ENCODE data around the gene RBFOX1.

Gene RBFOX1

GRCh38 chr16:7332611-7333010 lies at the start of gene RBFOX1:
RBFOX1 (plus strand) TSS chr16:7332845.
- no peak within 1 kb of the TSS for H3K27ac ChIP-seq
- no peak for DNase-seq (ENCODE audit: low read depth, low spot score)

DNA sequence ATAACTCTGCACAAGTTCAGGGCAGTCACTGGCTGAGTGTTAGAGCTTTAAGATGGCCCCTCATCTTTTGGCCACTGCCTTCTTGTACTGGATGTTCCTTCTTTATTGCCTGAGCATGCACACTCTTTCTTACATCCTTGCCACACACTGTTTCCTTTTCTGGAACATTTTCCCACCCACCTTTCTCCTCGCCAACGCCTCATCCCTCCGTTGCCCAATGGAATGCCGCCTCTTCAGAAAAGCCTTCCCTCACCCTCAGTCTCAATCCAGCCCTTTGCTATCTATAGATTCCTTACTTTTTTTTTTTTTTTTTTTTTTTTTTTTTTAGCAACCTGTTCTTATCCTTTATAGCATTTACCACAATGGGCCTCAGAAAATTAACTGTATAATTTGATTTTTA lies 47.9 kb upstream of the RBFOX1 start:
- no peak for DNase-seq (ENCODE audit: low read depth, low spot score)
- no peak overlapping the region for H3K27ac ChIP-seq

- DNase-seq (ENCODE audit: low read depth, low spot score), result no peak
- no peak overlapping the region for H3K27ac ChIP-seq
These were observed 47.1 kb upstream of the RBFOX1 start for GRCh38 chr16:7285520-7285919.

DNA sequence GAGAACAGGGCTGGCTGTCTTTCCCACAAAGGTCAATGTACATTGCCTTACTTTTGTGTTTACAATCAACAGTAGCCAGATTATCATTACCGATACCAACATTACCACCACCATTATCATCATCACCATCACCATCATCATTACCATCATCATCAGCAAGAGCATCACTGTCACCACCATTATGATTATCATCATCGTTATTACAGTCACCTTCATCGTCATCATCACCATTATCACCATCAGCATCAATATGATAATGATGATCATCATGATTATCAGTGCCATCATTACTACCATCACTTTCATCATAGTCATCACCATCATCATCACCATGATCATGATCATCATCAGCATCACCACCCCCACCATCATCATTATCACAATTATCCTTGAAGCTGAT lies 43.3 kb upstream of the RBFOX1 start:
- DNase-seq (ENCODE audit: low read depth, low spot score), result no peak
- H3K27ac ChIP-seq, result no peak overlapping the region

GRCh38 chr16:7290682-7291081 lies 42.0 kb upstream of the RBFOX1 start:
- no peak overlapping the region for H3K27ac ChIP-seq
- DNase-seq (ENCODE audit: low read depth, low spot score), result no peak

DNA sequence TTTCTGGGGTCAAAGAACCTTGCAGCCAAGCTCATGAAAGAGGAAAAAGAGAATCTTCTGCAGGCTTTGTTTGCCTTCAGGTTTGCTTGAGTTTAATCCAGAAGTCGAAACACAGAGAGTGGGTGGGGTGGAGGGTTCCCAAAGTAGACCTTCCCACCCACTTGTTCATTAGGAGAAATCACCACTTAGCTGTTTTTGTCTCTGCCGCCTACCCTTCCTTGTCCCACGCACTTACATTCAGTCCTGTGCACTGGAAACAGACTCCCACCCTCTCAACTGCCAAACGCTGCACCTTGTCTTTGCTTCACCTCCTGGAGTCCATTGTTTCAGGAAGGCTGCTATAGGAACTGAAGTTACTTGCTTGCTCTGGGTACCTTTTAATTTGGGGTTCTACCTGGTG lies 38.6 kb upstream of the RBFOX1 start:
- no peak for DNase-seq (ENCODE audit: low read depth, low spot score)
- H3K27ac ChIP-seq, result no peak overlapping the region

GRCh38 chr16:7303052-7303610 lies 29.5 kb upstream of the RBFOX1 start:
- no peak for DNase-seq (ENCODE audit: low read depth, low spot score)
- H3K27ac ChIP-seq, result no peak overlapping the region

DNA sequence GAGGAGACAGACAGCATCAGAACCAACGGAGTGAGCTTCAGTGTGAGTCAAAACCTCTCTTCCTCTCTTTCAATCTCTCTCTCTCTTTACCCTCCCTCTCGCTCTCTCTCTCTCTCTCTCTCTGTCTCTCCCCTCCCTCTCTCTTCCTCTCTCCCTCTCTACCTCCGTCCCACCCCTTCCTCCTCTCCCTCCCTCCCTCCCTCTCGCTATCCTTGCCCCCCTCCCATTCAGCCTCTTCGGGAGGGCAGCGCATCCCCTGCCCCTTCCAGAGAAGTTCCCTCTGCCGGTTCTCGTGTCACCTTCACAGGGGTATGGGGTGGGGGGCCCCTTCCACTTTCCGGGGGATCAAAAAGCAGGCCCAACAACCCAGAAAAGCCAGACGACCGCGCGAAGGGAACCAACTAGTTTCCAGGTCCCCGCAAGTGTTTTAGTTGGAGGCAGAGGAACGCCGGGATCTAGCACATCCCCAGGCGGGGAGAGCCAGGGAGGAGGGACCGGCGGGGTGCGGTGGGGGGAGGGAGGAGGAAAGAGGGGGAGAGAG lies 28.9 kb upstream of the RBFOX1 start:
- no peak for DNase-seq (ENCODE audit: low read depth, low spot score)

GRCh38 chr16:7304279-7304678 lies 28.4 kb upstream of the RBFOX1 start:
- no peak for DNase-seq (ENCODE audit: low read depth, low spot score)
- H3K27ac ChIP-seq, result no peak overlapping the region

More for the DNA sequence above, 28.9 kb upstream of the RBFOX1 start:
- H3K27ac ChIP-seq, result no peak overlapping the region

DNA sequence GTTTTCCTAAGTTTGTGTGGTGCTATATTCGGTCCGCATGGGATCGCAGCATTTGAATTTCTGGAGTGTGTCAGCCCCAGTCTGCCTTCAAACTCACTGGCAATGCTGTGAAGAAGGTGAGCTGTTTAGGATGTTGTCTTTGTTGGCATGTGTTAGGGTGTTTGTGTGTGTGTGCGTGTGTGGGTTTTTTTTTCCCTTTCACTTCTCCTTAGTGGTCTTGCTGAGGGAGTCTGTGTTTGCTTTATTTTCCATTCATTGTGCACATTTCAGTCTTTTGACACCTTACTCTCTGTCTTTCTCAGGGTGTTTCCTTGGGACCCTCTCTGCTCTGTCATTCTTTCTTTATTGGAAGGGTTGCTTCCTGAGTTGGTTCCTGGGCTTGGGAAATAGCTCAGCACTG lies 27.7 kb upstream of the RBFOX1 start:
- H3K27ac ChIP-seq, result no peak overlapping the region
- no peak for DNase-seq (ENCODE audit: low read depth, low spot score)

DNA sequence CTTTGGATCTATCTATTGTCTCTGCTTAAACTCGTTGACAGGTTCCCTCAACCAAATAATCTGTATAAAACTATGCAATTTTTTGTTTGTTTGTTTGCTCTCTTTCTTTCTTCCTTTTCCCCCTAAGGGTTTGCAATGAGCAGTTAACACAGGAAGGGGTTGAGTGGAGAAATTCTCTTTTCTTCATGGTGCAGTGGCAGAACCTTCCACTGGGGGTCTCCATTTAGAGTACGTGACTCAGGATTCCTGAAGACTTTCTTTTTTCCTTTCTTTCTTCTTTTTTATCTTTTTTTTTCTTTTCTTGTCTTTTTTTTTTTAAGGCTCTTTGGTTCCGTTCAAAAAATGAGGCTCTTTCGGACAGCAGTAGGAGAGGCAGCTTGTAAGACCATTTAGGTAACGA lies 19.5 kb upstream of the RBFOX1 start:
- DNase-seq (ENCODE audit: low read depth, low spot score), result no peak
- no peak overlapping the region for H3K27ac ChIP-seq

DNA sequence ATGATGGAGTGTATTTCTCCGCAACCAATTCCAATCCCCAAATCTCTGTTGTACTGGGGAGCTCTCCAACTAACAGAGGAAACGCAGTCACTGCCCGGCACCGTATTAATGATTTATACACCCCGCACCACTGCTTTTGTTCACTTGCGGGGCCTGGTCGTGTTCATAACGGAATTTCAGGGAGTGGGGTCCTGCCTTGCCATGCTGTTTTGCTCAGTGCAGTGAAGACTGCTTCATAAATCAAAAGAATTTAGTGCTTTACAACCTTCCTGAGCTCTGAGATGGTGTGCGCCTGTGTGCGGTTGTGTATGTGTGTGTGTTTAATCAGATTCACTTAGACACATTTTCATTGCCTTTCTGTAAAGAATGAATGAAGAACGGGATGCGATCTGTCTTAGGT lies 18.5 kb upstream of the RBFOX1 start:
- H3K27ac ChIP-seq, result no peak overlapping the region

GRCh38 chr16:7315813-7316212 lies 16.8 kb upstream of the RBFOX1 start:
- no peak for DNase-seq (ENCODE audit: low read depth, low spot score)
- no peak overlapping the region for H3K27ac ChIP-seq

More for the DNA sequence above, 18.5 kb upstream of the RBFOX1 start:
- DNase-seq (ENCODE audit: low read depth, low spot score), result no peak

DNA sequence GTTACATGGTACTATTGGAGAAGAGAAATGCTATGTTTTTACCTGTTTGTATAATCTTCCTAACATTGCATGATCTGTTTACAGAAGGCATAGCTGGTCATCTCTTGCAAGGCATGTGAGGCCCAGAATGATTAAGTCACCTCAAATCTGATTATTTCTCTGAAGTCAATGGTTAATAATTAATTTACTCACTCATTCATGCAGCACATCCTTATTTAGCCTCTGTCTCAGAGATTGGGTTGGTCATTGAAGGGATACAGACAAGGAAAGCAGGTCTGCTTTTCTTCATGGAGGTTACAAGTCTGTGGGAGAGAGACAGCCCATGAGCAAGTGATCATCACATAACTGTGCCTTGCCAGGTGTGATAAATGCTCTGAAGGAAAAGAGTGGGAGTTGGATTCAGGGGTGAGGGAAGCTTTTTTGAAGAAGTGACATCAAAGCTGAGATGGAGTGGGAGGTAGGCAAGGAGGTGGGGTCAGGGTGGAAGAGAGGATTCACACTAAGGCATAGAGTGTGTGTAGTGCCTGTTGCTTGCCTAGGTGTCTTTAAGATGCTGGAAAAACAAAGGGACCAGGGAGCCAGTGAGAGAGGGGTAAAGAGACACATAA lies 16.3 kb upstream of the RBFOX1 start:
- no peak for DNase-seq (ENCODE audit: low read depth, low spot score)
- no peak overlapping the region for H3K27ac ChIP-seq

- no peak for DNase-seq (ENCODE audit: low read depth, low spot score)
- H3K27ac ChIP-seq, result no peak overlapping the region
These were observed 14.7 kb upstream of the RBFOX1 start for GRCh38 chr16:7317982-7318381.

DNA sequence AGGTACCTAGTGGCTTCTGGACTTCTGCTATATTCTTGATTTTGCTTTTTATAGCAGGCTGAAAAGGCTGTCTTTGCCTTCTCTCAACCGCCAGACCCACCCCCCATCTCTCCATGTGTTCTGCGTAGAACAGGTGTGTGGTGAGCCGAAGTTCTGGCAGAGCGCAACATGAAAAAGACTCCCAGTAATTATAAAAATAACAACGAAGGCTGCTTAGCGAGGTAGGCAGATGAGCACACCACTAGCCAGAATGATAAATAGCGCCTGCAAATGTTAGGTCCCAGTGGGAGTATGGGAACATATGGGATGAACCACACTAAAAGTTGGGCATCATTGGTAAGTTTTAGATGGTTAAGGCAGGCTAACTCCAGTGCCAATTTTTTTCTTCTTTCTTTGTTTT lies 14.0 kb upstream of the RBFOX1 start:
- H3K27ac ChIP-seq, result no peak overlapping the region
- no peak for DNase-seq (ENCODE audit: low read depth, low spot score)

- no peak for DNase-seq (ENCODE audit: low read depth, low spot score)
These were observed 13.1 kb upstream of the RBFOX1 start for GRCh38 chr16:7319514-7319913.

GRCh38 chr16:7321661-7322060 lies 11.0 kb upstream of the RBFOX1 start:
- no peak overlapping the region for H3K27ac ChIP-seq
- DNase-seq (ENCODE audit: low read depth, low spot score), result no peak

More at GRCh38 chr16:7319514-7319913, 13.1 kb upstream of the RBFOX1 start:
- no peak overlapping the region for H3K27ac ChIP-seq

DNA sequence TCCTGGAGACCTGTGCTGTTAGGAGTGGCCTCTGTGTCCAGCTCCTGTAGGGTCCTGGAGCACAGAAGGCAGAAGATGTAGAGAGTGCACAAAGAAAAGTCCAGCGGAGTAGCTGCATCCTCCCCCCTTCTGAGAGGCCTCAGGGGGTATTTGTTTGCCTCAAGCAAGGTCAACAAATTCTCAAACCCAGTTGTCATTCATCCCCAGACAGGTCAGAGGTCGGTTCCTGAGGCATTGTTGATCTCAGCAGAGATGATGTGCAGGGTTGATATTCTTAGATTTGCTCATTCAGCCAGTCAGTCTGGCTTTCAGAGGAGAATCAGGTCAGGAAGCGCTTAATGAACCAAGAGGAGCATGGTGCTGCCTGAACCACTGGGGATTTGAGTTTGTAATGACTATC lies 8.3 kb upstream of the RBFOX1 start:
- no peak for DNase-seq (ENCODE audit: low read depth, low spot score)
- no peak overlapping the region for H3K27ac ChIP-seq

GRCh38 chr16:7325834-7326233 lies 6.8 kb upstream of the RBFOX1 start:
- no peak overlapping the region for H3K27ac ChIP-seq
- DNase-seq (ENCODE audit: low read depth, low spot score), result no peak

GRCh38 chr16:7330709-7331108 lies 1.9 kb upstream of the RBFOX1 start:
- H3K27ac ChIP-seq, result no peak overlapping the region
- no peak for DNase-seq (ENCODE audit: low read depth, low spot score)

GRCh38 chr16:7331997-7332396 lies 648 bp upstream of the RBFOX1 start:
- no peak for DNase-seq (ENCODE audit: low read depth, low spot score)
- H3K27ac ChIP-seq, result no peak overlapping the region

Data from epithelial cell of prostate (primary cell).